Measurements from ENCODE around the gene AMH.

The AMH gene

DNA sequence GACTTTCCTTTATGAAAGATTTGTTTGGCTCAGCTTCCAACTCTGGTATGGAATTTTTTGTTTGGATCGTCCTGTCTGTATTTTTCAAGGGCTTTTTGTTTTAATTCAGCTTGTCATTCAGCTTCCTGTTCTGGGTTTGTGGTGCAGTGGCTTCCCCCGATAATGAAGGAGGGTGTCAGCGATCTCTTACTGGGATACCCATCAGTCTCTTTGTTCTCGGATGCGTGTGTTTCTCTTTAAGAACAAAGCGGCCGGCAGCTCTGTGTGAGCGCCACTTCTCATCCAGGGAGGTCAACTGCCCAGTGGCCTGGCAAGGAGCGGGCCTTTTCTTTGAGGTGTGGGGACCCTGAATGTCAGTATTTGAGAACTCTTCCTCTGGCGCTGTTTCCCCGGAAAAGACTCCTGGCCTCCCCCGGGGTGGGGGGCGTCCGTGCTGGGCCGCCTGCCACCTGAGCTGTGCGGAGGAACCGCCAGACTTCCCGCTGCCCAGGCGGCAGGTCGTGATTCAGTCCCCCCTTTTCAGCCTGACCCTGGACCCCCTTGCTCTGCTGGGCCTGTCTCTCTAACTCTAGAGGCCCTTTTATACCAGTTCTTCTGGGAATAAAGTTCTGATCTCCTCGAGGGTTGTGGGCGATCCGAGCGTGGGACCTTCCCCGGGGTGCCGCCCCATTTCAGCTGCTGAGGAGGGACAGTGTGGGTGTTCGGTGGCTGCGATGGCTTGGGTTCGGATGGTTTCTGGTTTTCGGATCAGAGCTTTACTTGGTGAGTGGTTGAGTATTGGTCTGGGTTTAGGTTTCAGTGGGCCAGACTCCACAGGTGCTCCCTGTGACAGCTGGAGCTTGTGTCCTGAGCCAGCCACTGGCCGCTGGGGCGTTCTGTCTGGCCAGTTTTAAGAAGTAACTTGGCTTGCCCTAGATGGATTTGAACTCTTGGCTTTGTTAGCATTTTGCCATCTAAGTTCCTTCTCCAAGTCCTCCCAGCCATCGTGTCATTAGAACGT lies 9.1 kb upstream of the AMH start:
- H3K4me3 ChIP-seq (ENCODE audit: control insufficient read depth, low read depth, low read length), result peak overlapping the region; percentile 46
- DNase-seq (ENCODE audit: low read depth), result no peak
- TF ChIP-seq, protein P1, sequence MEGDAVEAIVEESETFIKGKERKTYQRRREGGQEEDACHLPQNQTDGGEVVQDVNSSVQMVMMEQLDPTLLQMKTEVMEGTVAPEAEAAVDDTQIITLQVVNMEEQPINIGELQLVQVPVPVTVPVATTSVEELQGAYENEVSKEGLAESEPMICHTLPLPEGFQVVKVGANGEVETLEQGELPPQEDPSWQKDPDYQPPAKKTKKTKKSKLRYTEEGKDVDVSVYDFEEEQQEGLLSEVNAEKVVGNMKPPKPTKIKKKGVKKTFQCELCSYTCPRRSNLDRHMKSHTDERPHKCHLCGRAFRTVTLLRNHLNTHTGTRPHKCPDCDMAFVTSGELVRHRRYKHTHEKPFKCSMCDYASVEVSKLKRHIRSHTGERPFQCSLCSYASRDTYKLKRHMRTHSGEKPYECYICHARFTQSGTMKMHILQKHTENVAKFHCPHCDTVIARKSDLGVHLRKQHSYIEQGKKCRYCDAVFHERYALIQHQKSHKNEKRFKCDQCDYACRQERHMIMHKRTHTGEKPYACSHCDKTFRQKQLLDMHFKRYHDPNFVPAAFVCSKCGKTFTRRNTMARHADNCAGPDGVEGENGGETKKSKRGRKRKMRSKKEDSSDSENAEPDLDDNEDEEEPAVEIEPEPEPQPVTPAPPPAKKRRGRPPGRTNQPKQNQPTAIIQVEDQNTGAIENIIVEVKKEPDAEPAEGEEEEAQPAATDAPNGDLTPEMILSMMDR (IDR thresholded peaks at IDR 0.05; ENCODE audit: control insufficient read depth, insufficient read depth, low read depth, low read length, missing control alignments), result no peak

- DNase-seq (ENCODE audit: low read depth), result no peak
- H3K4me3 ChIP-seq (ENCODE audit: control insufficient read depth, low read depth, low read length), result no peak overlapping the region
- TF ChIP-seq, protein P1 (IDR thresholded peaks at IDR 0.05; ENCODE audit: control insufficient read depth, insufficient read depth, low read depth, low read length, missing control alignments), result no peak
Observed at GRCh38 chr19:2240881-2241760, 8.0 kb upstream of the AMH start.

DNA sequence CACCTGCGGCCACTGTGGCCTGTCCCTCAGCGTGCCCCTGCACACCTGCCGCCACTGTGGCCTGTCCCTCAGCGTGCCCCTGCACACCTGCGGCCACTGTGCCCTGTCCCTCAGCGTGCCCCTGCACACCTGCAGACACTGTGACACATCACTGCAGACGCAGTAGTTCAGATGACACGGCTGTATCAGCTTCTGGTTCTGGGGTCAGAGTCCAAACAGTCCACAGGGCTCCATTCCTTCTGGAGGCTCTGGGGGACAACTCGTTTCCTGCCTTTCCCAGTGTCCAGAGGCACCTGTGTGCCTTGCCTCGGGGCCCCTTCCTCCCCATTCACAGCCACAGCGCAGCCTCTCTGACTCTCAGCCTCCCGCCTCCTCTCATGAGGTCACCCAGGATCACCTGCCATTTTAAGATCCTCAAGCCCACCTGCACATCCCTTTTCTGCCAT lies 7.0 kb upstream of the AMH start:
- no peak for DNase-seq (ENCODE audit: low read depth)
- no peak overlapping the region for H3K4me3 ChIP-seq (ENCODE audit: control insufficient read depth, low read depth, low read length)
- TF ChIP-seq, protein P1 (IDR thresholded peaks at IDR 0.05; ENCODE audit: control insufficient read depth, insufficient read depth, low read depth, low read length, missing control alignments), result no peak

DNA sequence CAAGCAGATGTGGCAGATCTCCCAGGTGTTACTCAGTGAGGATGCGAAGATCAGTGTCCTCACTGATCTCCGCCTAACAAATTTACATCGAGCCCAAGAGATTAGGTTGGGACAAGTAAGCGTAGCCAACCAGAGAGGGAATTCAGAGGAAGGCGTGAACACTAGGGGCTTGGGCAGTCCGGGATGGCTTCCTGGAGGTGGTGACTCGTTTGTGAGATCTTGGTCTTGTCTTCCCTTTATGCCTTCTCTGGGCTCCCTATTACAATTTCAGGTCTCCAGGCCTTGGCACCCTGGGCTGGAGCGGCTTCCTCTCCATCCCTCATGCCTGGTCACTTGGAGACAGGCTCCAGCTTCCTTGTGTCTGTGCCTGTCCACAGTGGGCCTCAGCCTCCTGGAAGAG lies 6.3 kb upstream of the AMH start:
- H3K4me3 ChIP-seq (ENCODE audit: control insufficient read depth, low read depth, low read length), result no peak overlapping the region
- DNase-seq (ENCODE audit: low read depth), result no peak
- TF ChIP-seq, protein P1 (IDR thresholded peaks at IDR 0.05; ENCODE audit: control insufficient read depth, insufficient read depth, low read depth, low read length, missing control alignments), result no peak

DNA sequence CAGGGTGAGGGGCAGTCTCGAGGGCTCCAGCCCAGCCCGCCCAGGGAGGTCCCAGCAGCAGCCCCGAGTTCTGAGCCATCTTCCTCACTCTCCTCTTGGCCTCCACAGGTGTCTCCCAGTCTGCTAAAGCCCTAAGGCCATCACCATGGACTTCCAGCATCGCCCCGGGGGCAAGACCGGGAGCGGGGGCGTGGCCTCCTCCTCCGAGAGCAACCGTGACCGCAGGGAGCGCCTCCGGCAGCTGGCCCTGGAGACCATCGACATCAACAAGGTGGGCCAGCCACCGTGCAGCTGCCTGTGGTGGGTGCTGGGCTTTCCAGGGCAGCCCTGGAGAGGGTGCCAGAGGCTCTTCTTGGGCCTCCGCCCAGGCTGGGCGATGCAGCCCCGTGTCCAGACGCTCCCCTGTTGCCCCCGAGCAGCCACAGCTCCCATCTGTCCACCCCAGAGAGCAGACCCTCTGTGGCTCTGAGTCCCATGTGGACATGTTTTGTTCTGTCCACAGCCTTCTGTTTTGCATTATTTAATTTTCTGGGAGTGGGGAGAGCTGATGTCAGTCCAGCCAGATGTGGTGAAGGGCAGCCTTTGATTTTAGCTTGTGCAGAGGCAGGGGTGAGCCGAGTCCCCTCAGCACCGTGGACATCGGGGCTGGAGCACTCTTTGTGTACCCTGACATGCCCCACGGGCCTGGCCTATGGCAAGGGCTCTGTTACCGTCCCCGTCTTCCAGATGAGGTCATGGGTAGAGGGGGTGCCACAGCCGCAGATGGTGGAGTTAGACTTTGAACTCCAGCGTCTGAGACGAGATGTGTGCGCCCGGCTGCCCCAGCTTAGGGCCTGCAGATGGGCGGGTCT lies 5.6 kb upstream of the AMH start:
- H3K4me3 ChIP-seq (ENCODE audit: control insufficient read depth, low read depth, low read length), result no peak overlapping the region
- TF ChIP-seq, protein P1 (IDR thresholded peaks at IDR 0.05; ENCODE audit: control insufficient read depth, insufficient read depth, low read depth, low read length, missing control alignments), result no peak
- no peak for DNase-seq (ENCODE audit: low read depth)

DNA sequence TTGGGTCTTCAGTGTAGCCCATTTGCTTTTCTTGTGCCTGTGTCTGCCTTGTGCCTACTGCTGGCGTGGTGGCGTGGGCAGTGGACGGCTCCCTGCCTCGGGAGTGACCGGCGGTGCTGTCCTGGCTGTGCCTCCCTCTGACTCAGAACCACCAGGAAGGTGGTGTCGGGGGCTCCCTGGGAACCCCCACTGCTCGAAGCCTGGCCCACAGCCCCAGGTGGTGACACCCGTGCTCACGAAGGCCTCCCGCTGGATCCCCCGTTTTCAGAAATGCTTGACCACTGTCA lies 5.1 kb upstream of the AMH start:
- no peak for DNase-seq (ENCODE audit: low read depth)
- H3K4me3 ChIP-seq (ENCODE audit: control insufficient read depth, low read depth, low read length), result no peak overlapping the region
- TF ChIP-seq, protein P1 (IDR thresholded peaks at IDR 0.05; ENCODE audit: control insufficient read depth, insufficient read depth, low read depth, low read length, missing control alignments), result no peak
